PC-3 (cell line): Measurements from ENCODE around the gene COL19A1. TPM values are rescaled to one million over a fixed set of nuclear protein-coding genes. Genes with fewer than 3 reads are reported as not detected.

Experiments
- ATAC-seq: fragments of 200-7000 bp; cut with Tn5 transposase; 2 replicates; pipeline ENCODE4 v1.9.1; 2020; ENCODE audit warnings: mild to moderate bottlenecking, moderate library complexity
- BruUV-seq: library from RNA; stranded (reverse); fragments of 400-500 nt; replicated peaks from 2 replicates; lab custom pipeline; 2021; lab: Mats Ljungman, UMichigan
- CTCF ChIA-PET: fragments of 300-600 bp; sonication (Branson Sonifier 250); formaldehyde crosslinking; loops from one replicate; lab custom pipeline; 2022; ENCODE audit warnings: antibody characterized with exemption; lab: Charles Lee
- POLR2A ChIA-PET: fragments of 300-600 bp; sonication (Branson Sonifier 250); formaldehyde crosslinking; loops from one replicate; lab custom pipeline; 2022; ENCODE audit warnings: antibody characterized with exemption; ENCODE audit not compliant: unreplicated experiment; lab: Charles Lee
- DNase-seq: peaks from one replicate; pipeline ENCODE4 v3.0.0-alpha.2; 2015
- H2AFZ ChIP-seq: fragments of 300-600 bp; sonication (generic); 2 replicates; pipeline ENCODE4 v1.6.0; 2016; ENCODE audit warnings: antibody characterized with exemption, low read length
- H3F3A ChIP-seq: fragments of 300-600 bp; sonication (generic); one replicate; pipeline ENCODE4 v1.6.0; 2017; ENCODE audit warnings: antibody characterized with exemption, low read length, control low read depth, mild to moderate bottlenecking; ENCODE audit not compliant: unreplicated experiment
- H3K27ac ChIP-seq: fragments of 300-600 bp; sonication (generic); 2 replicates; pipeline ENCODE4 v1.5.1; 2016; ENCODE audit warnings: mild to moderate bottlenecking, low read length
- H3K27me3 ChIP-seq: fragments of 300-600 bp; sonication (generic); 2 replicates; pipeline ENCODE4 v1.6.1; 2016; ENCODE audit warnings: low read length, mixed read lengths
- H3K36me3 ChIP-seq: fragments of 300-600 bp; sonication (generic); 2 replicates; pipeline ENCODE4 v1.6.1; 2016; ENCODE audit warnings: low read depth, mixed run types, low read length, mixed read lengths
- H3K4me1 ChIP-seq: fragments of 300-600 bp; sonication (generic); 2 replicates; pipeline ENCODE4 v1.5.1; 2016; ENCODE audit warnings: low read length; ENCODE audit not compliant: insufficient read depth
- H3K4me2 ChIP-seq: fragments of 300-600 bp; sonication (generic); 2 replicates; pipeline ENCODE4 v1.6.0; 2016; ENCODE audit warnings: low read length
- H3K4me3 ChIP-seq: fragments of 300-600 bp; sonication (generic); 2 replicates; pipeline ENCODE4 v1.5.1; 2016; ENCODE audit warnings: mild to moderate bottlenecking, low read length, mixed read lengths
- H3K79me2 ChIP-seq: fragments of 300-600 bp; sonication (generic); 2 replicates; pipeline ENCODE4 v1.6.1; 2017; ENCODE audit warnings: low read length, mixed read lengths
- H3K9ac ChIP-seq: fragments of 300-600 bp; sonication (generic); 2 replicates; pipeline ENCODE4 v1.6.0; 2016; ENCODE audit warnings: mild to moderate bottlenecking, low read length
- H3K9me2 ChIP-seq: fragments of 300-600 bp; sonication (generic); replicated peaks from 2 replicates; pipeline ENCODE4 v1.6.1; 2016; ENCODE audit warnings: mixed run types, low read length, mixed read lengths
- H3K9me3 ChIP-seq: fragments of 300-600 bp; sonication (generic); 2 replicates; pipeline ENCODE4 v1.6.1; 2016; ENCODE audit warnings: low read length, mixed read lengths
- H4K20me1 ChIP-seq: fragments of 300-600 bp; sonication (generic); 2 replicates; pipeline ENCODE4 v1.6.1; 2016; ENCODE audit warnings: low read length, mixed read lengths
- CTCF ChIP-seq: fragments of 300-600 bp; sonication (generic); conservative IDR thresholded peaks from 2 replicates; pipeline ENCODE4 v1.5.1; 2017; ENCODE audit warnings: antibody characterized with exemption, low read depth, mild to moderate bottlenecking, low read length
- EZH2 ChIP-seq: fragments of 300-600 bp; sonication (generic); IDR thresholded peaks from one replicate; pipeline ENCODE4 v1.6.1; 2017; ENCODE audit warnings: antibody characterized with exemption, mild to moderate bottlenecking, low read length; ENCODE audit not compliant: unreplicated experiment
- EZH2phosphoT487 ChIP-seq: fragments of 300-600 bp; sonication (generic); IDR thresholded peaks from 2 replicates; pipeline ENCODE4 v1.6.1; 2018; ENCODE audit warnings: mild to moderate bottlenecking, antibody characterized with exemption, low read length, borderline replicate concordance
- intact Hi-C: fragments of 100-400 bp; cut with micrococcal nuclease; formaldehyde crosslinking; loops from 2 replicates; pipeline ENCODE4 v1.9.0; 2023
- total RNA-seq: library from RNA; depleted of rRNA; stranded (reverse); fragments of >200 nt; gene quantifications from 2 replicates; pipeline ENCODE4 v1.2.3, GENCODE V29; 2014

The COL19A1 gene
- total RNA-seq, 1 experiment from 2014 or later = not detected

GRCh38 chr6:70045413-70045812, 179.1 kb downstream of the COL19A1 start:
- H3K27me3 ChIP-seq = 0 out of 2 replicates have a peak, but pooled peaks cover 19% of the 10 kb centered on the region
- BruUV-seq = no TSS peak
- H3K4me3 ChIP-seq = no peak overlapping the region
- H3F3A ChIP-seq = no peaks in the 10 kb centered on the region
- POLR2A ChIA-PET = no interaction called here
- H3K4me1 ChIP-seq = no peaks in the 10 kb centered on the region
- H3K9me3 ChIP-seq = no peaks in the 10 kb centered on the region
- no peak for TF ChIP-seq CTCF
- TF ChIP-seq EZH2phosphoT487 = no peak
- TF ChIP-seq EZH2 = no peak
- no peak overlapping the region for H2AFZ ChIP-seq
- H4K20me1 ChIP-seq = no peaks in the 10 kb centered on the region
- DNase-seq (no peak), ATAC-seq (no peak)
- H3K79me2 ChIP-seq = no peaks in the 10 kb centered on the region
- no peak overlapping the region for H3K4me2 ChIP-seq
- no peaks in the 10 kb centered on the region for H3K36me3 ChIP-seq
- H3K9ac ChIP-seq = no peak overlapping the region
- no peak overlapping the region for H3K27ac ChIP-seq
- H3K9me2 ChIP-seq = no peaks in the 10 kb centered on the region
- CTCF ChIA-PET = no interaction called here
- intact Hi-C loops = no loop called here

DNA sequence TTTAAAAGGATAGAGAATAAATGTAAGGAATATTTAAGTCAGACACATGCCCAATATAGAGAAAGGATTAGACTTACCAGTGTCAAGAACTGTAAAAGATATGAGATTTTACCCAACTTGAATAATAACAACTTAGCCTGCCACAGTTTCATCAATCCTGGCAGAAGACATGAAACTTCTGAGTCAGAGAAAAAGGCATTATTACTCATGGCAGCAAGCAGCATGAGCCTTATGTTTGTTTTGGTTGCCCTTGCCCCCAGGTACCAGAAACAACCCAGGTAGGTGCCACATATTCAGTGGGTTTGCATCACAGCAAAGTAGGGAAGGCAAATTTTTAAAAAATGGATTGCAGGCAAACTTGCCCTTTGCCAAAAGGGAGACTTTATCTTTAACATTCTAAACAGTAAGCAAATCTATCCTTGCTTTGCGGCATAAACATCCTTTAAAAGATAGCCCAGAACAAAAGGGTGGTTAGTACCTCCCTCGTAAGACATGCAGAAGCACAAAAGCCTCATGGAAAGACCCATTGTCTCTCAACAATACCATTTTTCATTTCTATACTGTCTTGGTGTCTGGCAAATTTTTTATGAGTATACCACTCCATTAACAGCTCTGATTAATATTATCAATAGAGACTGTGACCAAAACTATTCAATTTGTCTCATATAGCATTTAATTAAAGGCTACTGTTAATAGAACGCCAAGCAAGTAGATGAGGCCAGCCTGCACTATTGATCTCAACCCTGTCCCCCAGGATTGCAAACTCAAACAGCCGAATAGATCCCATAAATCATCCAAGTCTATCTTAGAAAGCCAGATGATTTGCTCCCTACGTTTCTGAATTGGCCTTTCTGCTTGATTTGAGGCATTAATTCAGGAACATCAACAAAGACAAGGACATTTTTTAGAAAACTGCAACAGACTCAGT, 185.1 kb downstream of the COL19A1 start:
- Histone ChIP-seq H3K27me3 (peaks cover 24% of the 10 kb centered on the region; the same call in 1 of the 2 replicates), H3K4me2 (no peak overlapping the region), H2AFZ (no peak overlapping the region), H3F3A (no peaks in the 10 kb centered on the region), H3K4me3 (no peak overlapping the region), H3K79me2 (no peaks in the 10 kb centered on the region), H4K20me1 (no peaks in the 10 kb centered on the region), H3K9me3 (no peaks in the 10 kb centered on the region), H3K27ac (no peak overlapping the region), H3K4me1 (no peaks in the 10 kb centered on the region), H3K9me2 (no peaks in the 10 kb centered on the region), H3K36me3 (no peaks in the 10 kb centered on the region), H3K9ac (no peak overlapping the region)
- ATAC-seq = no peak
- BruUV-seq = no TSS peak
- ChIA-PET POLR2A (no interaction called here), CTCF (no interaction called here)
- DNase-seq = no peak
- no peak for TF ChIP-seq CTCF
- TF ChIP-seq EZH2 = no peak
- no peak for TF ChIP-seq EZH2phosphoT487
- intact Hi-C loops = no loop called here
